ENCODE measurements around the gene KIF3A.

Gene KIF3A

DNA sequence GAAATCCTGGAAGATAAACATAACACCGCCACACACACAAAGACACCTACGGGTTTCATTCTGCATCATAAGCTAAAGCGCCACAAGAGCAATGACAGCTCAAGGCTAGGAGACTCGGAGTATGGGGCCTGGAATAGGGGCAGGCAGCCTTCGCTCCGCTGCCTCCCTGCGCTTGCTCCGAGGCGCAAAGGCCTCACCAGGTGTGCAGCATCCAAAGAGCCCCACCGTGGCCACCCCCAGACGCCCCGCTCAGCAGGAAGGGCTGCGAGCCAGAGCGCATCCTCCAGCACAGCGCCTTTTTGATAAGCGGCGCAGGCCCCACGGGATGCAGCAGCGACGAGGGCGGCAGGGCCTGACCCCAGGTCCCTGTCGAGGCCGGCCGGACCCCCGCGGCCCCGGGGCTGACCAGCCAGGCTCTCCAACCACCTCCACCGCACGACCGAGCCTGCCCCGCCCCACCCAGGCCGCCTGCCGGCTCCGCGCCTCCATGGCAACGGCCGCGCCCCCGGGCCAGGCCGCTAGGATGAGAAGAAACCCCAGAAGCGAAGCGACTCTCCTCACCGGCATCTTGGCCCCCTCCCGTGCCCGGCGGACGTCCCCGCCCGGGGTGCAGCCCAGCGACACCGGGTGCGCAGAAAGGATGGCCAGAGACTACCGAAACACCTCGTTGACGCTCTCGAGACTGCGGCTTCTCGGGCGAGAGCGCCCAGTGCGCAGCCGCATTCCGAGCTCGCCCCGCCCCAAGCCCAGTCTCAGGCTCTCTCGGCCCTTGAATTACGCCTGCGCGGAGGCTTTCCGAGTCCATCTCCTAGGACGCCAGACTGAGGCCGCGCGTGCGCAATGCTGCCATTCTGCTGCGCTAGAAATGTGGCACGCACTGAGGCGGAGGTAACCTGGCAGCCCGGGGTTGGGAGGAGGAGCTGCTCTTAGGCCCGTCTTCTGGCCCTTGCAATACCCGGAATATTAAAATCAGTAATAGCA lies at the start of gene KIF3A:
TSS of gene KIF3A (minus strand) at position 694 of the 981 bp plus-strand sequence. CDS start at position 567, 127 bp downstream.
- intact Hi-C loops (cut with DNase I; ENCODE audit: low total_unique reads): no loop called here
- Histone ChIP-seq H3K27me3 (peaks cover 0 to 2% of the 10 kb centered on the region in 2 donors), H3K4me1 (peaks cover 0 to 9% (median 6%) of the 10 kb centered on the region in 4 donors), H3K9me3 (no peaks in the 10 kb centered on the region), H3K36me3 (peaks cover 0 to 5% (median 5%) of the 10 kb centered on the region in 3 donors), H3K27ac (peak within 1 kb of the TSS; percentile 68 to 70), H3K4me3 (peak within 1 kb of the TSS; percentile 86 to 94)
- peak; percentile 35 to 49 for TF ChIP-seq CTCF (IDR thresholded peaks at IDR 0.05)
- peak; percentile 94 to 96 for DNase-seq

- DNase-seq: no peak
These were observed 49.7 kb upstream of the KIF3A start for GRCh38 chr5:132787076-132787475.

GRCh38 chr5:132785864-132786263 lies 48.5 kb upstream of the KIF3A start:
- no peaks in the 10 kb centered on the region for H3K36me3 ChIP-seq
- H3K9me3 ChIP-seq: no peaks in the 10 kb centered on the region
- H3K4me1 ChIP-seq: peaks cover 0 to 6% (median 2%) of the 10 kb centered on the region in 4 donors
- H3K27ac ChIP-seq: peak overlapping the region in 1 of 2 donors; percentile 4
- no peak overlapping the region for H3K4me3 ChIP-seq
- TF ChIP-seq CTCF (IDR thresholded peaks at IDR 0.05): no peak
- no peaks in the 10 kb centered on the region for H3K27me3 ChIP-seq
- no peak for DNase-seq
- intact Hi-C loops (cut with DNase I; ENCODE audit: low total_unique reads): no loop called here

More at GRCh38 chr5:132787076-132787475, 49.7 kb upstream of the KIF3A start:
- Histone ChIP-seq H3K4me3 (no peak overlapping the region), H3K4me1 (peaks cover 0 to 4% (median under 1%) of the 10 kb centered on the region in 4 donors), H3K27ac (no peak overlapping the region), H3K27me3 (no peaks in the 10 kb centered on the region), H3K36me3 (no peaks in the 10 kb centered on the region), H3K9me3 (no peaks in the 10 kb centered on the region)
- intact Hi-C loops (cut with DNase I; ENCODE audit: low total_unique reads): no loop called here
- TF ChIP-seq CTCF (IDR thresholded peaks at IDR 0.05): no peak

- H3K4me3 ChIP-seq: no peak overlapping the region
- H3K9me3 ChIP-seq: no peaks in the 10 kb centered on the region
- TF ChIP-seq CTCF (IDR thresholded peaks at IDR 0.05): no peak
- no peak for DNase-seq
- H3K27me3 ChIP-seq: no peaks in the 10 kb centered on the region
- peaks cover 0 to 6% (median 1%) of the 10 kb centered on the region in 4 donors for H3K4me1 ChIP-seq
- H3K36me3 ChIP-seq: no peaks in the 10 kb centered on the region
- peak overlapping the region in 1 of 2 donors; percentile 4 for H3K27ac ChIP-seq
- intact Hi-C loops (cut with DNase I; ENCODE audit: low total_unique reads): no loop called here
These were observed 48.0 kb upstream of the KIF3A start for GRCh38 chr5:132785365-132785764.

GRCh38 chr5:132782101-132782500 lies 44.8 kb upstream of the KIF3A start:
- TF ChIP-seq CTCF (IDR thresholded peaks at IDR 0.05): no peak
- Histone ChIP-seq H3K27me3 (no peaks in the 10 kb centered on the region), H3K27ac (no peak overlapping the region), H3K4me1 (peaks cover 0 to 18% (median 10%) of the 10 kb centered on the region in 4 donors), H3K4me3 (no peak overlapping the region), H3K9me3 (no peaks in the 10 kb centered on the region), H3K36me3 (no peaks in the 10 kb centered on the region)
- intact Hi-C loops (cut with DNase I; ENCODE audit: low total_unique reads): no loop called here
- peak in 1 of 2 donors; percentile 52 for DNase-seq
